Femur (tissue), 1 donor: ENCODE results near the gene NXPE3.
A peak's percentile ranks its signal among the peaks of the same experiment; 100 is the strongest.

Experiments
- DNase-seq: peaks from one replicate; pipeline ENCODE4 v3.0.0-alpha.2; 2017

NXPE3 gene

GRCh38 chr3:101829437-101829830 lies 50.4 kb downstream of the NXPE3 start:
- DNase-seq, result no peak

- no peak for DNase-seq
These were observed 50.9 kb downstream of the NXPE3 start for GRCh38 chr3:101829874-101830273.

GRCh38 chr3:101833446-101833974 lies 54.5 kb downstream of the NXPE3 start:
- no peak for DNase-seq

GRCh38 chr3:101835676-101836075 lies 56.7 kb downstream of the NXPE3 start:
- no peak for DNase-seq

GRCh38 chr3:101836160-101836559 lies 57.1 kb downstream of the NXPE3 start:
- DNase-seq, result no peak

GRCh38 chr3:101836652-101837598 lies 57.9 kb downstream of the NXPE3 start:
- no peak for DNase-seq

- no peak for DNase-seq
These were observed 59.7 kb downstream of the NXPE3 start for GRCh38 chr3:101838691-101839090.

- DNase-seq, result no peak
These were observed 61.1 kb downstream of the NXPE3 start for GRCh38 chr3:101840066-101840465.

- DNase-seq, result no peak
These were observed 63.4 kb downstream of the NXPE3 start for GRCh38 chr3:101842245-101842934.

GRCh38 chr3:101842935-101843330 lies 63.9 kb downstream of the NXPE3 start:
- no peak for DNase-seq

- DNase-seq, result no peak
These were observed 66.4 kb downstream of the NXPE3 start for GRCh38 chr3:101845425-101845824.

- no peak for DNase-seq
These were observed 67.7 kb downstream of the NXPE3 start for GRCh38 chr3:101846709-101847108.

GRCh38 chr3:101847328-101847727 lies 68.3 kb downstream of the NXPE3 start:
- DNase-seq, result no peak

- no peak for DNase-seq
These were observed 69.3 kb downstream of the NXPE3 start for GRCh38 chr3:101848326-101848725.

- peak; percentile 98 for DNase-seq
These were observed 70.0 kb downstream of the NXPE3 start, which contains the start of gene NFKBIZ for GRCh38 chr3:101848754-101849713. Gene NFKBIZ (plus strand): TSS chr3:101849514. CDS start chr3:101849629, 115 bp downstream.

- peak; percentile 58 for DNase-seq
These were observed 70.8 kb downstream of the NXPE3 start for GRCh38 chr3:101849714-101850245.

- DNase-seq, result peak; percentile 37
These were observed 71.4 kb downstream of the NXPE3 start for GRCh38 chr3:101850246-101851051.

GRCh38 chr3:101851072-101851770 lies 72.2 kb downstream of the NXPE3 start:
- no peak for DNase-seq

- DNase-seq, result no peak
These were observed 73.1 kb downstream of the NXPE3 start for GRCh38 chr3:101851850-101852714.
